ENCODE results near the gene CDA. TPM values are rescaled to one million over a fixed set of nuclear protein-coding genes. Genes with fewer than 3 reads are reported as not detected.
A peak's percentile ranks its signal among the peaks of the same experiment; 100 is the strongest.

The CDA gene
- total RNA-seq, 1 donor from 2014 or later: 5.3 TPM

GRCh38 chr1:20626098-20626427 lies 37.2 kb downstream of the CDA start:
- no peak for TF ChIP-seq CTCF (IDR thresholded peaks at IDR 0.05)
- intact Hi-C loops (cut with DNase I): no loop called here
- H3K36me3 ChIP-seq: no peaks in the 10 kb centered on the region
- ATAC-seq: no peak
- no peak for DNase-seq
- no peak overlapping the region for H3K27ac ChIP-seq
- H3K27me3 ChIP-seq (ENCODE audit: low read depth): no peaks in the 10 kb centered on the region
- H3K4me3 ChIP-seq: no peak overlapping the region
- H3K9me3 ChIP-seq: no peaks in the 10 kb centered on the region
- H3K4me1 ChIP-seq: no peaks in the 10 kb centered on the region

GRCh38 chr1:20626524-20626923 lies 37.6 kb downstream of the CDA start:
- Histone ChIP-seq H3K9me3 (no peaks in the 10 kb centered on the region), H3K36me3 (no peaks in the 10 kb centered on the region), H3K4me3 (no peak overlapping the region), H3K4me1 (no peaks in the 10 kb centered on the region), H3K27ac (no peak overlapping the region), H3K27me3 (ENCODE audit: low read depth) (no peaks in the 10 kb centered on the region)
- no peak for DNase-seq
- intact Hi-C loops (cut with DNase I): no loop called here
- TF ChIP-seq CTCF (IDR thresholded peaks at IDR 0.05): no peak
- ATAC-seq: no peak

- H3K9me3 ChIP-seq: no peaks in the 10 kb centered on the region
- no peaks in the 10 kb centered on the region for H3K27me3 ChIP-seq (ENCODE audit: low read depth)
- H3K27ac ChIP-seq: no peak overlapping the region
- H3K4me1 ChIP-seq: peaks cover 20% of the 10 kb centered on the region
- ATAC-seq (no peak), DNase-seq (no peak)
- H3K4me3 ChIP-seq: no peak overlapping the region
- intact Hi-C loops (cut with DNase I): no loop called here
- H3K36me3 ChIP-seq: no peaks in the 10 kb centered on the region
- no peak for TF ChIP-seq CTCF (IDR thresholded peaks at IDR 0.05)
Measured at GRCh38 chr1:20630729-20631128, 41.8 kb downstream of the CDA start.

GRCh38 chr1:20632386-20632785 lies 43.5 kb downstream of the CDA start:
- no peak for ATAC-seq
- peaks cover 11% of the 10 kb centered on the region for H3K36me3 ChIP-seq
- no peak for TF ChIP-seq CTCF (IDR thresholded peaks at IDR 0.05)
- H3K4me1 ChIP-seq: peaks cover 22% of the 10 kb centered on the region
- H3K4me3 ChIP-seq: no peak overlapping the region
- DNase-seq: no peak
- H3K9me3 ChIP-seq: no peaks in the 10 kb centered on the region
- no peaks in the 10 kb centered on the region for H3K27me3 ChIP-seq (ENCODE audit: low read depth)
- no peak overlapping the region for H3K27ac ChIP-seq
- intact Hi-C loops (cut with DNase I): no loop called here

- peak; percentile 98 for TF ChIP-seq CTCF (IDR thresholded peaks at IDR 0.05)
- intact Hi-C loops (cut with DNase I): no loop called here
- ATAC-seq (peak; percentile 95 to 98), DNase-seq (peak; percentile 87)
- Histone ChIP-seq H3K27me3 (ENCODE audit: low read depth) (no peaks in the 10 kb centered on the region), H3K36me3 (peaks cover 22% of the 10 kb centered on the region), H3K4me3 (peak within 1 kb of the TSS; percentile 93), H3K4me1 (peaks cover 22% of the 10 kb centered on the region), H3K9me3 (no peaks in the 10 kb centered on the region), H3K27ac (peak within 1 kb of the TSS; percentile 90)
Measured at GRCh38 chr1:20633190-20634064, 44.5 kb downstream of the CDA start, which contains the start of gene PINK1. PINK1 (plus strand) TSS chr1:20633458; CDS start chr1:20633549, 91 bp downstream.

Data from lower lobe of right lung (tissue), 2 donors.